Activated CD8-positive, alpha-beta memory T cell treated with anti-CD3 and anti-CD28 coated beads for 48 hours (primary cell): ENCODE data around the gene JMJD1C.
"Not testable (repeated sequence)": the region's sequence is repeated elsewhere in the genome, so short reads cannot be mapped to it uniquely, and the experiment has no call there.

ENCODE experiments used
- DNase-seq, 3 experiments: peaks; one replicate each; pipeline ENCODE4 v3.0.0-alpha.2; 2020; ENCODE audit warnings: low read depth in 2 of 3, low spot score in 2 of 3

The JMJD1C gene

GRCh38 chr10:63366933-63367332 is 98.8 kb downstream of the JMJD1C start:
- no peak for DNase-seq

DNA sequence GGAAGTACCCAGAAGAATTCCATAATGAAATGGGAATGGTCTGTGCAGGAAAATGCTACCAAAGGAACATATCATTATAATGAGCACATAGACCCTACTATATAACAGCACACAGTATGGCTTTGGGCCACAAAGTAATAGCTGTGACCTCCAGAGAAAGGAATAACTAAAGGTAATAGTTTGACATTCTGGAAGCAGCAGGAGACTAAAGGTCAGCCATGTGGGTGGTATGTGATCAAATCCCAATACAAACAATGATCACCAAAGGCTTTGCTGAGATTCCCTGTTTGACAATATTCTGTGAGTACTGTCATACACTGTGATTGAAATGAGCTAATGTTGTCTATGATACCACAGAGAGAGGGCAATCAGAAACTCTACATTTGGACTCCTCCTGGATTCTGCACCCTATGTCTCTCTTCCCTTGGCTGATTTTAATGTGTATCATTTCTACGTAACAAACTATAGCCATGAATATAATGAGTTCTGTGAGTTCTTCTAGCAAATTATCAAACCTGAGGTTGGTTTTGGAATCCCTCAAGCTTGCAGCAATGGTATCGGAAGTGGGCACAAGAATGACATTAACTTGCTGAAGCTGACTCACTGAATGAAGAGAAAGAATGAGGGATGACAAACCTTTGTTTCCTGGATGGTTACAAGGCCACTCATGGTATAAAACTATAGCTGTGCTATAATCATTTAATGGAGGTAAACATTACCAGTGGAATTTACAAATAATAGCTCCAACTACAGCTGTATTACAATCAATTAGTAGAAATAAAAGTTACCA is 99.6 kb downstream of the JMJD1C start:
- no peak for DNase-seq

- DNase-seq = no peak
Observed at GRCh38 chr10:63364918-63365317, 100.9 kb downstream of the JMJD1C start.

DNA sequence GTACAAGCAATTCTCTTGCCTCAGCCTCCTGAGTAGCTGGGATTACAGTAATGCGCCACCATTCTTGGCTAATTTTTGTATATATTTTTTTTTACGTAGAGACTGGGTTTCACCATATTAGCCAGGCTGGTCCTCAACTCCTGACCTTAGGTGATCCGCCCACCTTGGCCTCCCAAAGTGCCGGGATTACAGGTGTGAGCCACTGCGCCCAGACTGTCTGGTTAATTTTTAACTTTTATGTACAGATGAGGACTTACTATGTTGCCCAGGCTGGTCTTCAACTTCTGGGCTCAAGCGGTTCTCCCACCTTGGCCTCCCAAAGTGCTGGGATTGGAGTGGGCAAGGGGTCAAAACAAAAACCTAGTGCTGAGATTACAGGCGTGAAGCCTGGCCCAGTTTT is 101.8 kb downstream of the JMJD1C start:
- no peak for DNase-seq

DNA sequence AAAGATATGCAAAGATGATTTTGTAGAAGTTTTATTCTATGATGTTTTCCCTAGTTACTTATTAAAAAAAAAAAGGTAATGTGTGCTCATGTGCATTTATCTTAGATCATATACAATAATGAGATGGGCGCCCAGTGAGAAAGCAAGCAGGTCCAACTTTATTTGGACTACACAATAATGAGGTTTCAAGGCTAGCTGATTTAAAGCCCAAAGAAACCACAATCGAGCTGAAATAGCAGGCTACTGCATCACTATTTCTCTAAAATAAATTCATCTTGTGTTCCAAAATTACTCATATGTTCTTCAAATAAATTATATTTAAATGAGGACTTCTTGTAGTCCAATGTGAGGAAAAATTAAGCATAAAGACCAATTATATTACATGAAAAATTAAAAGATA is 110.1 kb downstream of the JMJD1C start:
- no peak for DNase-seq

DNA sequence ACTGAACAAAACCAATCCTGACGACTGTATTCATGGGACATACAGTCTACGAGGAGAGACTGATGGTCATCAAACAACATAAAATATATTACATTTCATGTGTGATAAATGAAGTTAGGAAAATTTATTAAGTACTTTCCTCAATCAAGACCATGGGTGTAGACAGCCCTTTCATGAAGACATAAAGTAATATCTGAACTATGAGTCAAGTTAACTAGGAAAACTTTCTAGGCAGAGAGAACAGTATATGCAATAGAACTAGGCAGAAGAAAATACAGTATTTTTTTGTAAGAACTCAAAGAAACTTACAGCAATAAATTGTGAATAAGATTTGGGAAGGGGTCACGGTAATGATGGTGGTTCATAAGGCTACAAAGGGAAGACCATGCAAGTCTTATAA is 112.8 kb downstream of the JMJD1C start:
- no peak for DNase-seq

DNA sequence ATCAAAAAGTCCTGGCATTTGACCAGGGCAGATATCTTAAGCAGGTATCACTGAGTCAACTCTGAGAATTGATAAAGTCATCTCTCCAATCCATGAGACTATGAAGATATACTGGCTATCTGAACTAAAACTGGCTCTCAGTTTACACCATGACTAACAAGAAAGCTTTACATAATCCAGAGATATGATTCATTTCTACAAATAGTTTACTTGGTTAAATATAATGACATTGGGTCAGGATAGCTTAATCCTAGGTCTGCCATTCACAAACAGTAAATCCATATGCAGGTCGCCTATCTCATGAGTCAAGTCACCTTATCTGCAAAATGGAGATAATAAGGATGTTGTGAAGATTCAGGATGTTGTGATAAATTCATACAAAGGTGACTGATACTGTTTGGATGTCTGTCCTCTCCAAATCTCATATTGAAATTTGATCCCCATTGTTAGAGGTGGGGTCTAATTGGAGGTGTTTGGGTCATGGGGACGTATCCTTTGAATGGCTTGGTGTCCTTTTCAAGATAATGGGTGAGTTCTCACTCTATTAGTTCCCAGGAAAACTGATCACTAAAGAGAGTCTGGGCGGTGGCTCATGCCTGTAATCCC is 117.4 kb downstream of the JMJD1C start:
- DNase-seq = no peak

DNA sequence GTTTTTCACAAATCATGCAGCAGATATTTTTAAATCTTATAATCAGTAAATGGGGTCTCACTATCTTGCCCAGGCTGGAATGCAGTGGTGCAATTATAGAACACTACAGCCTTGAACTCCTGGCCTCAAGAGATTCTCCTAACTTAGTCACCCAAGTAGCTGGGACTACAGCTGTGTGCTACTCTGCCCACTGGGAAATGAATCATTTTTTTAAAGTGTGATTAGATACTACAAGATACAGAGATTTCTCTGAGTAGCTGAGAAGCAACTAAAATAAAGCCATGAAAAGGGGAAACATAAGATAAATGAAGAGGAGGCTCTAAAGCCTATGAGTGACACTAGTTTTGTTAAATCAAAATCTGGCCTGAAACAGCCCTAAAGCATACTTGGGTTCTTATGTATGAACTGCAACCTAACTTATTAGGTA is 119.7 kb downstream of the JMJD1C start:
- no peak for DNase-seq

GRCh38 chr10:63344269-63344668 is 121.5 kb downstream of the JMJD1C start:
- DNase-seq = no peak

GRCh38 chr10:63343476-63343875 is 122.3 kb downstream of the JMJD1C start:
- no peak for DNase-seq

GRCh38 chr10:63339640-63340039 is 126.1 kb downstream of the JMJD1C start:
- not testable (repeated sequence) for DNase-seq

DNA sequence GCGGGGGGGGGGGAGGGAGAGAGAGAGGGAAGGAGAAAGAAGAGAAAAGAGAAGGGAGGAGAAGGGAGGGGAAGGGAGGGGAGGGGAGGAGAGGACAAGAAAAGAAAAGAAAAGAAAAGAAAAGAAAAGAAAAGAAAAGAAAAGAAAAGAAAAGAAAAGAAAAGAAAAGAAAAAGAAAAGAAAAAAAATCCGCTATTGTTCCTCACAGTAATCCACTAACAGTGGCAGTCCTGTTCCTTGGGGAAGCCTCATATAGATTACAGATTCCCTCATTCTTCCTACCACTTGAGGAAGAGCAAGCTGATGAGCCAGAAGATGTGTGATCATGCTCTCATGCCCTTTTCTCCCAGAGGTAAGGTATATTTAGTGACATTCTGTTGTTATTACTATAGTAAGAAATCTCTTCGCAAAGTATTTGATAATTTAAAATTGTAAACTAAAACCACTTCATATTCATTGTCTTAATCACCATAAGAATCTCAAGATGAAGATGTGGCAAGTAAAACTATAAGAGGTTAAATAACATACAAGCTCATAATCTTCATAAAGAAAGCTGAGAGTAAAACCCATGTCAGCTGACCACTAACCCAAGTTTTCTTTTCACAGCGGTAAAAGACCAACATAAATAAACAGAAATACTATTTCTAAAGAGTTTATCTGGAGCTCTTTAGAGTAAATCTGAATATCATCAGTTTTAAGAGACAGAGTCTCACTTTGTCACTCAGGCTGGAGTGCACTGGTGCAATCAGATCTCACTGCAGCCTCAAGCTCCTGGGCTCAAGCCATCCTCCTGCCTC is 128.1 kb downstream of the JMJD1C start:
- no peak for DNase-seq

DNA sequence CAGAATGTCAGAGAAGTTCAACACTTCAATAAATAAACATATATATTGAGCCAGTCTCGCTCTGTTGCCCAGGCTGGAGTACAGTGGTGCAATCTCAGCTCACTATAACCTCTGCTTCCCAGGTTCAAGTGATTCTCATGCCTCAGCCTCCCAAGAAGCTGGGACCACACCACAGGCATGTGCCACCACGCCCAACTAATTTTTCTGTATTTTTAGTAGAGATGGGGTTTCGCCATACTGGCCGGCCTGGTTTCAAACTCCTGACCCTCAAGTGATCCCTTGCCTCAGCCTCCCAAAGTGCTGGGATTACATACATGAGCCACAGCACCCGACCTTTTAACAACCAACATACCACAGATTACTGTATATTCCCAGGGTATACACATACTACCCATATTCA is 134.2 kb downstream of the JMJD1C start:
- no peak for DNase-seq

- no peak for DNase-seq
Observed at GRCh38 chr10:63324495-63324854, 141.3 kb downstream of the JMJD1C start.

DNA sequence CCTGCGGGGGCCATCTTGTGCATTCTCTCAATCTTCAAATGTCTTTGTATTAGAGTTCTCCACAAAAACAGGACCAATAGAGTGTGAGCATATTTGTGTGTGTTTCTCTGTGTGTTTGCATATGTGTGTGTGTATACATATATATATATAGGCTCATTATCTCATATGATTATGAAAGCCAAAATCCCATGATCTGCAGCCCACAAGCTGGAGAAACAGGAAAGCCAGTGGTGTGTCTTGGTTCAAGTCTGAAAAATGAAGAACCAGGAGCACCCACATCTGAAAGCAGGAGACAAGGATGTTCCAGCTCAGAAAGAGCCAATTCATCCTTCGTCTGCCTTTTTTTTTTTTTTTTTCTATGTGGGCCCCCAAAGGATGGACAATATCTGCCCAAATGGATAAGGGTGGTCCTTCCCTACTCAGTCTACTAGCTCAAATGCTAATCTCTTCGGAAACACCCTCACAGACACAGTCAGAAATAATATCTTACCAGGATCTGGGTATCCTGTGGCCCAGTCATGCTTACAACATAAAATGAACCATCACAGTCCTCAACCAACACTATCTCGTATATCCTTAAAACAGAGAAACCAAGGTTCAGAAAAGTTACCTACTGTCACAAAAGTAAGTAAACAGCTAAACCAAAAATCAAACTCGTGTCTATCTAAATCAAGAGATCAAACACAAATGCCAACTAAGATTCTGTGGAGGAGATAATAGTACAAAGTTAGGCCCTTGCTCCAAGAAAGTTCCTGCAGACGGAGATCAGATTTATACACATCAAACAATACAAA is 141.9 kb downstream of the JMJD1C start:
- no peak for DNase-seq

DNA sequence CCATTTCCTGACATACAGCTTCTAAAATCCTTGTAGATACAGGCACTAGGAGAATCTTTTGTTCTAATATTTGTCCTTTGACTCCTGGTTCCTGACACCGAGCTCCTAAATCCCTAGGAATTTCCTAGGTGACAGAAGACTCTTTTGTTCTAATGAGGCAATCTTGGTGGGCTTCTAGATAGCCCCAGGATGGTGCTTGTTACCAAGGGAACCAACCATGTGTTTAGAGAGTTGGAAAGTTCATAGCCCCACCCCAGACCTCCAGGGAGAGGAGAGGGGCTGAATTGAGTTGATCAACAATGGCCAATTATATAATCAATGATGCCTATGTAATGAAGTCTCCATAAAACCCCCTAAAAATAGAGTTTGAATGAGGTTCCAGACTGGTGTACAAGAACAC is 145.1 kb downstream of the JMJD1C start:
- DNase-seq = no peak

DNA sequence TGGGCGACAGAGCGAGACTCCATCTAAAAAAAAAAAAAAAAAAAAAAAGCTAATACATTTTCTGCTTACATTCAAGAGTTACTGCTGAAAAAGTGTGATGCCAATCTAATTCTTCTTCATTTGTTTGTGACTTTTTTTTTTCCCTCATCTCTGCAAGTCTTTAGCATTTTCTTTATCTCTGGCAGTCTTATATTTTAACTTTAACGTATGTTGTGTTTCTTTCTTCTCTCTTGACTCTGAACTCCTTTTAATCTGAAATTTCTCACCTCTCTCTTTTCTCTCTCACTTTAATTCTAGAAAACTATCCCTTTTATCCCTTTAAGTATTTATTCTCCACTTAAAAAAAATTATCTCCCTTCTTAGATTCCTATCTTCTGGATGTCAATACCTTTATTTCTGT is 146.5 kb downstream of the JMJD1C start:
- no peak for DNase-seq

- DNase-seq = no peak
Observed at GRCh38 chr10:63318491-63318890, 147.3 kb downstream of the JMJD1C start.

DNA sequence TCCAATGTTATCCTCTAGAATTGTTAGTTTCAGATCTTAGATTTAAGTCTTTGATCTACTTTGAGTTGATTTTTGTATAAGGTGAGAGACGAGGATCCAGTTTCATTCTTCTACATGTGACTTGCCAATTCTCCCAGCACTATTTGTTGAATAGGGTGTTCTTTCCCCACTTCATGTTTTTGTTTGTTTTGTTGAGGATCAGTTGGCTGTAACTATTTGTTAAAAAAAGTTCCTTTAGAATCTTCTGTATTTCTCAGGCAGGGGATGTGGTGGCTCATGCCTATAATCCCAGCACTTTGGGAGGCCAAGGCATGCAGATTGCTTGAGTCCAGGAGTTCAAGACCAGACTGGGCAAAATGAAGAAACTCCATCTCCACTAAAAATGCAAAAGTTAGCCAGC is 151.8 kb downstream of the JMJD1C start:
- DNase-seq = no peak

GRCh38 chr10:63313066-63313717 is 152.6 kb downstream of the JMJD1C start:
- no peak for DNase-seq

GRCh38 chr10:63308628-63309027 is 157.1 kb downstream of the JMJD1C start:
- no peak for DNase-seq
